SU-DHL-6 (cell line): Measurements from ENCODE around the gene SERBP1.

Experiments
- H2AFZ ChIP-seq: fragments of 200-600 bp; sonication (generic); 2 replicates; pipeline ENCODE4 v1.6.1; 2014; ENCODE audit warnings: low read depth, mild to moderate bottlenecking, moderate library complexity, mixed read lengths, antibody characterized with exemption, low read length; ENCODE audit not compliant: severe bottlenecking
- H3F3A ChIP-seq: fragments of 200-600 bp; shearing (Covaris generic); 2 replicates; pipeline ENCODE4 v1.6.0; 2016; ENCODE audit warnings: antibody characterized with exemption, mild to moderate bottlenecking; ENCODE audit not compliant: insufficient read depth
- H3K27ac ChIP-seq: fragments of 200-600 bp; sonication (generic); 2 replicates; pipeline ENCODE4 v1.5.1; 2016; ENCODE audit warnings: low read depth, mild to moderate bottlenecking, low read length, moderate library complexity, mixed read lengths
- H3K27me3 ChIP-seq: fragments of 200-600 bp; sonication (generic), shearing (Covaris generic); 2 replicates; pipeline ENCODE4 v1.6.0; 2014; ENCODE audit warnings: mild to moderate bottlenecking, low read length
- H3K36me3 ChIP-seq: fragments of 200-600 bp; sonication (generic); 2 replicates; pipeline ENCODE4 v1.6.1; 2014; ENCODE audit warnings: mild to moderate bottlenecking, low read length, mixed read lengths
- H3K4me2 ChIP-seq: fragments of 300-600, 200-600 bp; shearing (Covaris generic), sonication (generic); 2 replicates; pipeline ENCODE4 v1.6.0; 2014; ENCODE audit warnings: low read length, low read depth, mild to moderate bottlenecking; ENCODE audit not compliant: poor library complexity, severe bottlenecking
- H3K4me3 ChIP-seq: fragments of 200-600 bp; sonication (generic); 2 replicates; pipeline ENCODE4 v1.5.1; 2014; ENCODE audit warnings: antibody characterized with exemption, low read length, mild to moderate bottlenecking, mixed read lengths; ENCODE audit not compliant: insufficient read depth, poor library complexity, severe bottlenecking
- H3K79me2 ChIP-seq: fragments of 200-600 bp; sonication (generic); 2 replicates; pipeline ENCODE4 v1.6.1; 2014; ENCODE audit warnings: mild to moderate bottlenecking, low read length, moderate library complexity; ENCODE audit not compliant: insufficient read depth
- H3K9ac ChIP-seq: fragments of 200-600 bp; sonication (generic); 2 replicates; pipeline ENCODE4 v1.7.0; 2014; ENCODE audit warnings: mild to moderate bottlenecking, low read length
- H3K9me2 ChIP-seq: fragments of 200-600 bp; sonication (generic); replicated peaks from 2 replicates; pipeline ENCODE4 v1.6.1; 2014; ENCODE audit warnings: low read length; ENCODE audit not compliant: insufficient read depth
- H3K9me3 ChIP-seq: fragments of 200-600 bp; sonication (generic); 2 replicates; pipeline ENCODE4 v1.6.1; 2014; ENCODE audit warnings: low read length, mixed read lengths; ENCODE audit not compliant: insufficient read depth
- H4K20me1 ChIP-seq: fragments of 200-600 bp; sonication (generic); 2 replicates; pipeline ENCODE4 v1.6.1; 2014; ENCODE audit warnings: low read depth, mild to moderate bottlenecking, antibody characterized with exemption, low read length, moderate library complexity, mixed read lengths
- EZH2phosphoT487 ChIP-seq: fragments of 200-600 bp; sonication (generic), shearing (Covaris generic); conservative IDR thresholded peaks from 2 replicates; pipeline ENCODE4 v1.6.1; 2018; ENCODE audit warnings: mild to moderate bottlenecking, antibody characterized with exemption, low read length, moderate library complexity, mixed read lengths
- TF ChIP-seq, protein P1 (sequence below): fragments of 200-600 bp; sonication (generic); IDR thresholded peaks from one replicate; pipeline ENCODE4 v1.5.1; 2017; ENCODE audit warnings: antibody characterized with exemption, mild to moderate bottlenecking, low read length, moderate library complexity; ENCODE audit not compliant: insufficient read depth, poor library complexity, severe bottlenecking

The SERBP1 gene

DNA sequence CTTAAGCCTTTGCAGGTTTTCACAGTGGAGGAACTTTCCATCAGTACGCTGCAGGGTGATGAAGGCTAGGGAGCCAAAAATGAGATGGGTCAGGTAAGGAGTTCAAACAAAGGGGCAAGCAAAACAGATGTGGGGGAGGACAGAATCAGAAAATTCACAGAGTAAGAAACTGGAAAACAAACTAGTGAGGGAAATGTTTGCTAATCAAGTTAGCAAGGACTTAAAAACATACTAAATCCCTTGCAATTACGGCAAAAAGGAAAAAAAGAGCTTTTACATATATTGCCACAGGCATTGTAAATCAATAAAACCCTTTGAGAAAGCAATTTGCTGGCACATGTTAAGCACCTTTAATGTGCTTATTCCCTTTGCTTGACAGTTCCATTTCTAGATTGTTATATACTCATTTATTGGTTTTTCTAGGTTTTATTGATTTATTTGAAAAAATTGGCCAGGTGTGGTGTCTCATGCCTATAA is 45.8 kb upstream of the SERBP1 start:
- H3K36me3 ChIP-seq = no peaks in the 10 kb centered on the region
- H3K9me3 ChIP-seq = no peaks in the 10 kb centered on the region
- H3K9ac ChIP-seq = no peak overlapping the region
- H3K4me2 ChIP-seq = no peak overlapping the region
- no peak overlapping the region for H2AFZ ChIP-seq
- H3F3A ChIP-seq = no peaks in the 10 kb centered on the region
- no peaks in the 10 kb centered on the region for H3K27me3 ChIP-seq
- no peaks in the 10 kb centered on the region for H3K9me2 ChIP-seq
- no peak overlapping the region for H3K27ac ChIP-seq
- no peaks in the 10 kb centered on the region for H4K20me1 ChIP-seq
- TF ChIP-seq, protein P1, sequence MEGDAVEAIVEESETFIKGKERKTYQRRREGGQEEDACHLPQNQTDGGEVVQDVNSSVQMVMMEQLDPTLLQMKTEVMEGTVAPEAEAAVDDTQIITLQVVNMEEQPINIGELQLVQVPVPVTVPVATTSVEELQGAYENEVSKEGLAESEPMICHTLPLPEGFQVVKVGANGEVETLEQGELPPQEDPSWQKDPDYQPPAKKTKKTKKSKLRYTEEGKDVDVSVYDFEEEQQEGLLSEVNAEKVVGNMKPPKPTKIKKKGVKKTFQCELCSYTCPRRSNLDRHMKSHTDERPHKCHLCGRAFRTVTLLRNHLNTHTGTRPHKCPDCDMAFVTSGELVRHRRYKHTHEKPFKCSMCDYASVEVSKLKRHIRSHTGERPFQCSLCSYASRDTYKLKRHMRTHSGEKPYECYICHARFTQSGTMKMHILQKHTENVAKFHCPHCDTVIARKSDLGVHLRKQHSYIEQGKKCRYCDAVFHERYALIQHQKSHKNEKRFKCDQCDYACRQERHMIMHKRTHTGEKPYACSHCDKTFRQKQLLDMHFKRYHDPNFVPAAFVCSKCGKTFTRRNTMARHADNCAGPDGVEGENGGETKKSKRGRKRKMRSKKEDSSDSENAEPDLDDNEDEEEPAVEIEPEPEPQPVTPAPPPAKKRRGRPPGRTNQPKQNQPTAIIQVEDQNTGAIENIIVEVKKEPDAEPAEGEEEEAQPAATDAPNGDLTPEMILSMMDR = no peak
- TF ChIP-seq EZH2phosphoT487 = no peak
- no peak overlapping the region for H3K4me3 ChIP-seq
- H3K79me2 ChIP-seq = no peaks in the 10 kb centered on the region

DNA sequence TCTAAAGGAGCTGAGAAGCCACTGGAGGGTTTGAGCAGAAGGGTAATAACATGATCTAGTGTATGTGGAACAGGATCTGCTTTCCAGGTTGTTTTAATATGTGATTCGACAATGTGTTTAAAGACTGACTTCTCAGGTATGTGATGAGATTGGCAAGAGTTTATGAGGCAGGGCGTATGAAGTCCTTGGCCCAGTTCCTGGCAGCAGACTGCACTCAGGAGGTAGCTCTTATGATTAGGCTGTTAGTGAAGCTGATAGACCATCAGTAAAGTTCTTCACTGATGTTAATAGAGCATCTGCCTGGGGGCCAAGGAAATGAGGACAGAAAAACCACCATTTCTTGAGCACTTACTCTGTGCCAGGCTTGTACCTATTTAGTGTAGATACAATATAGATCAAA is 41.9 kb upstream of the SERBP1 start:
- Histone ChIP-seq H3K36me3 (no peaks in the 10 kb centered on the region), H3K27ac (no peak overlapping the region), H2AFZ (no peak overlapping the region), H3K79me2 (no peaks in the 10 kb centered on the region), H3F3A (no peaks in the 10 kb centered on the region), H3K9me2 (no peaks in the 10 kb centered on the region), H3K4me2 (no peak overlapping the region), H3K4me3 (no peak overlapping the region), H4K20me1 (no peaks in the 10 kb centered on the region), H3K27me3 (no peaks in the 10 kb centered on the region), H3K9ac (no peak overlapping the region), H3K9me3 (no peaks in the 10 kb centered on the region)
- TF ChIP-seq EZH2phosphoT487 = no peak
- TF ChIP-seq, protein P1 = no peak

DNA sequence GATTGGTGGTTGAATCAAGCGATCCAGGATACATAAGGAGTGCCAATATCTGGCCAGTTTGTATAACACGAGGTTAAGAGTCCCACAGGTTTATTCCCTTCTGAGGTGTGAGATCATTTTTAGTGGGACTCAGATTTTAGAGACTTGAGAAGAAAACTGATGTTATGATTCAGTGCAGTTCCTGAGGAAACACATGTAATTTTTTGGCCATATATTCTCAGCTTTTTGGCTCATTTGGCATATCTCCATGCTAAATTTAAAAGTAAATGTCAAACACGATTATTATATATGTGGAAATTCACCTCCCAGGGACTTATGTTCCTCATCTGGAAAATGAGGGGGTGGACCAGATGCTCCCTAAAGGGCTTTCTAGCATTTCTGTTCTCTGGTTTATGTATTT is 39.2 kb upstream of the SERBP1 start:
- no peak overlapping the region for H3K4me3 ChIP-seq
- H3F3A ChIP-seq = no peaks in the 10 kb centered on the region
- no peaks in the 10 kb centered on the region for H3K27me3 ChIP-seq
- no peaks in the 10 kb centered on the region for H3K9me3 ChIP-seq
- H3K9ac ChIP-seq = no peak overlapping the region
- H2AFZ ChIP-seq = no peak overlapping the region
- no peaks in the 10 kb centered on the region for H3K36me3 ChIP-seq
- H3K4me2 ChIP-seq = no peak overlapping the region
- H3K79me2 ChIP-seq = no peaks in the 10 kb centered on the region
- no peaks in the 10 kb centered on the region for H3K9me2 ChIP-seq
- TF ChIP-seq, protein P1 = no peak
- TF ChIP-seq EZH2phosphoT487 = no peak
- no peaks in the 10 kb centered on the region for H4K20me1 ChIP-seq
- H3K27ac ChIP-seq = no peak overlapping the region
